ENCODE data around the gene EXD1. TPM values are rescaled to one million over a fixed set of nuclear protein-coding genes. Genes with fewer than 3 reads are reported as not detected.

Gene EXD1
- total RNA-seq, 1 donor from 2014 or later = not detected

GRCh38 chr15:41231422-41232226, 1.1 kb upstream of the EXD1 start:
- intact Hi-C loops (cut with micrococcal nuclease) = loop anchor here (1.0 to 10.0 kb wide), 14 partner anchors 52 to 1346 kb away; partner anchors contain the start of genes CHAC1, GANC, INO80 and MAPKBP1

- intact Hi-C loops (cut with micrococcal nuclease) = loop anchor here (1.0 to 10.0 kb wide), 6 partner anchors 335 to 1347 kb away; partner anchors contain the start of genes GANC, RMDN3, STARD9 and TMEM87A
Observed at GRCh38 chr15:41230345-41230649, 260 bp downstream of the EXD1 start.

- intact Hi-C loops (cut with micrococcal nuclease) = no loop called here
Observed at GRCh38 chr15:41219381-41219780, 11.2 kb downstream of the EXD1 start.

GRCh38 chr15:41218851-41219250, 11.7 kb downstream of the EXD1 start:
- intact Hi-C loops (cut with micrococcal nuclease) = no loop called here

- intact Hi-C loops (cut with micrococcal nuclease) = no loop called here
Observed at GRCh38 chr15:41215708-41216107, 14.8 kb downstream of the EXD1 start.

- intact Hi-C loops (cut with micrococcal nuclease) = no loop called here
Observed at GRCh38 chr15:41207687-41208448, 22.7 kb downstream of the EXD1 start.

- intact Hi-C loops (cut with micrococcal nuclease) = no loop called here
Observed at GRCh38 chr15:41205315-41205714, 25.2 kb downstream of the EXD1 start.

- intact Hi-C loops (cut with micrococcal nuclease) = no loop called here
Observed at GRCh38 chr15:41203395-41203794, 27.2 kb downstream of the EXD1 start.

GRCh38 chr15:41199470-41199869, 31.1 kb downstream of the EXD1 start:
- intact Hi-C loops (cut with micrococcal nuclease) = no loop called here

GRCh38 chr15:41194444-41194843, 36.1 kb downstream of the EXD1 start:
- intact Hi-C loops (cut with micrococcal nuclease) = no loop called here

- intact Hi-C loops (cut with micrococcal nuclease) = loop anchor here (10.0 kb wide), 1 partner anchor 99 kb away; no protein-coding TSS in a partner anchor
Observed at GRCh38 chr15:41183581-41183980, 47.0 kb downstream of the EXD1 start.

- intact Hi-C loops (cut with micrococcal nuclease) = loop anchor here (10.0 kb wide), 1 partner anchor 97 kb away; no protein-coding TSS in a partner anchor
Observed at GRCh38 chr15:41182266-41182665, 48.3 kb downstream of the EXD1 start.

GRCh38 chr15:41180206-41180789, 50.3 kb downstream of the EXD1 start:
- intact Hi-C loops (cut with micrococcal nuclease) = loop anchor here (10.0 kb wide), 1 partner anchor 95 kb away; no protein-coding TSS in a partner anchor

GRCh38 chr15:41169781-41170180, 60.8 kb downstream of the EXD1 start:
- intact Hi-C loops (cut with micrococcal nuclease) = no loop called here

GRCh38 chr15:41169086-41169485, 61.5 kb downstream of the EXD1 start:
- intact Hi-C loops (cut with micrococcal nuclease) = no loop called here

- intact Hi-C loops (cut with micrococcal nuclease) = loop anchor here (5.0 kb wide), 1 partner anchor 34 kb away; no protein-coding TSS in a partner anchor
Observed at GRCh38 chr15:41161736-41162135, 68.8 kb downstream of the EXD1 start.

- intact Hi-C loops (cut with micrococcal nuclease) = loop anchor here (5.0 kb wide), 1 partner anchor 34 kb away; no protein-coding TSS in a partner anchor
Observed at GRCh38 chr15:41161336-41161735, 69.2 kb downstream of the EXD1 start.

- intact Hi-C loops (cut with micrococcal nuclease) = loop anchor here (5.0 kb wide), 1 partner anchor 33 kb away; no protein-coding TSS in a partner anchor
Observed at GRCh38 chr15:41160639-41161315, 69.8 kb downstream of the EXD1 start.

- intact Hi-C loops (cut with micrococcal nuclease) = no loop called here
Observed at GRCh38 chr15:41154412-41154811, 76.1 kb downstream of the EXD1 start.

- intact Hi-C loops (cut with micrococcal nuclease) = no loop called here
Observed at GRCh38 chr15:41153733-41154132, 76.8 kb downstream of the EXD1 start.

- intact Hi-C loops (cut with micrococcal nuclease) = no loop called here
Observed at GRCh38 chr15:41151451-41152005, 79.0 kb downstream of the EXD1 start.
